AG10803 (cell line): ENCODE measurements around the gene SPOCK1.

ENCODE experiments used
- DNase-seq: peaks from one replicate; pipeline ENCODE4 v3.0.0; 2010; ENCODE audit warnings: low read depth
- H3K4me3 ChIP-seq: 2 replicates; pipeline ENCODE4 v1.5.1; 2011; ENCODE audit warnings: mild to moderate bottlenecking, low read length, control low read depth
- TF ChIP-seq, protein P1 (sequence below): conservative IDR thresholded peaks from 2 replicates; pipeline ENCODE4 v1.5.1; 2011; ENCODE audit warnings: mild to moderate bottlenecking, low read length, control low read depth, inconsistent platforms

SPOCK1 gene

DNA sequence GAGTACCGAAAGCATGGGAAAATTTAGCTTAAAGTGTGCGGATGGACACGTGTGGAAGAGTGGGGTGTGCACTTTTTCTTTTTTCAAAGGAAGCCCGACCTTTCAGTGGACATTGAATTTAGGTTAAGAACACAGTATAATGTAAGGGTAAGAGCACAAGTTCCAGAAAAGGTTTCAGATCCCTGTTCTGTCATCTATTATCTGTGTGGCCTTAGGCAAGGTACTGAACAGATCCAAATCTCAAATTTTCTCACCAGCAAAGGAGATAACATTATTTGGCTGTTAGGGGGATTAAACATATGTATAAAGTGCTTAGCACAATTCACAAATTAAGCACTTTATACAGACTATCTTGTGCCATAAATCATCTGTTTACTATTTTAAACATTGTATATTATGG is 441.0 kb downstream of the SPOCK1 start:
- DNase-seq = no peak
- H3K4me3 ChIP-seq = no peak overlapping the region
- TF ChIP-seq, protein P1, sequence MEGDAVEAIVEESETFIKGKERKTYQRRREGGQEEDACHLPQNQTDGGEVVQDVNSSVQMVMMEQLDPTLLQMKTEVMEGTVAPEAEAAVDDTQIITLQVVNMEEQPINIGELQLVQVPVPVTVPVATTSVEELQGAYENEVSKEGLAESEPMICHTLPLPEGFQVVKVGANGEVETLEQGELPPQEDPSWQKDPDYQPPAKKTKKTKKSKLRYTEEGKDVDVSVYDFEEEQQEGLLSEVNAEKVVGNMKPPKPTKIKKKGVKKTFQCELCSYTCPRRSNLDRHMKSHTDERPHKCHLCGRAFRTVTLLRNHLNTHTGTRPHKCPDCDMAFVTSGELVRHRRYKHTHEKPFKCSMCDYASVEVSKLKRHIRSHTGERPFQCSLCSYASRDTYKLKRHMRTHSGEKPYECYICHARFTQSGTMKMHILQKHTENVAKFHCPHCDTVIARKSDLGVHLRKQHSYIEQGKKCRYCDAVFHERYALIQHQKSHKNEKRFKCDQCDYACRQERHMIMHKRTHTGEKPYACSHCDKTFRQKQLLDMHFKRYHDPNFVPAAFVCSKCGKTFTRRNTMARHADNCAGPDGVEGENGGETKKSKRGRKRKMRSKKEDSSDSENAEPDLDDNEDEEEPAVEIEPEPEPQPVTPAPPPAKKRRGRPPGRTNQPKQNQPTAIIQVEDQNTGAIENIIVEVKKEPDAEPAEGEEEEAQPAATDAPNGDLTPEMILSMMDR = no peak

DNA sequence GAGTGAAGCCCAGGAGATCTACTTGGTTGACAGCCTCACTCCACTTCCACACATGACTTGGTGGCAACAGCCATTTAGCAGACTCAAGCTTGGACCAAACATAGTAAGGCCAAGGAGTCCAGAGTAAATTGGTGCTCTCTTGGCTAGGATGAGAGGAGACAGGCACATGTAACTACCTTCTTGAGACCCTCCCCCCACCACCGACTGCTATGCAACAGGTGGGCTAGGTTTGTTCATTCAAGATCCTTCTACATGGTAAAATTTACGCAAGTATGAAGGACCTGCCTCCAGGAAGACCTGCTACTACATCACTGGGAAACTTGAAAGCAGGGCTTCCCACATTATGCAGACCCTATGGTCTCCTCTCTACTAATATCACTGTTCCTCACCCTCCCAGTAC is 442.4 kb downstream of the SPOCK1 start:
- DNase-seq = no peak
- no peak overlapping the region for H3K4me3 ChIP-seq
- TF ChIP-seq, protein P1 = no peak

DNA sequence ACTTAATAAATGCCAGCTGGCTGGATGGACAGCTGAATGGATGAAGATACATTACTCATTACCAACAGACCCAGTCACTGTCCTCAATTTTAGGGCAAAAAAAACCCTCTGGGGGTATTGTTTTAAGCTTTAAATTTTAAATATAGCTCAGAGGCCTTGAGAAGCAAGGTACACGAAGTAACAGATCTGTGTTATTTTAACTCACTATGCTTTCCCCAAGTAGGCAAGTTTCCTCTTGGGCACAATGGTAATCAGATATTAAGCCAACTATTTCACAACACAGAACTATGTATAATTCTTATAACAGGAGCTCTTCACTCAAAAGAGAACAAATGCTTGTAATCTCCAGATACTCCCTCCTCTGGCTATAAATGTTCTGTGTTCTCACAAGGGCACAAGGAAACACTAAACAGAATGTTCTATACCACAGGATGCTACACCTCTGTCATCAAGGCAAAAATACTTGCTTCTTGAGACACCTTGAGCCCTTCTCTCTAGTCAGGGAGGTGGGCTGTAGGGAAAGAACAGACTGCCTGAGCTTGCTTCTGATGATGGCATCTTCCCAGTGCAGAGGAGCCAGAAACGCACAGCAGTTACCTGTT is 443.8 kb downstream of the SPOCK1 start:
- no peak overlapping the region for H3K4me3 ChIP-seq
- TF ChIP-seq, protein P1 = no peak
- no peak for DNase-seq

DNA sequence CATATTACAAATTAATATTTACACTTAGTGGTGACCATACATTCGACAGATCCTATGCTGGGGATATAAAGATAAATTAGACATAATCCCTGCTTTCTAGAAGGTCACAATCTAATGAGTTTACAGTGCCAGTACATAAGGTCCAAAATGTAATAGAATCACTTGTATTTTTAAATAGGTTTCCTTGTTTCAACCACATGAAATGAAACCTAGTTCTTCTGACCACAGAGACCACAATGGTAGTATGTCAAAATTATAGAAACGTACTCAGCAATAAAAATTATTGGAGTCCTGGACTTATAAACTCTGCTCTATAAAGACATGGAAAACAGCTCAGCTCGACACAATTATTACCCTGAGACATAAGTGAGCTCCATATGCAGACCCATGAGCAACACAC is 444.3 kb downstream of the SPOCK1 start:
- TF ChIP-seq, protein P1 = no peak
- DNase-seq = no peak
- H3K4me3 ChIP-seq = no peak overlapping the region

DNA sequence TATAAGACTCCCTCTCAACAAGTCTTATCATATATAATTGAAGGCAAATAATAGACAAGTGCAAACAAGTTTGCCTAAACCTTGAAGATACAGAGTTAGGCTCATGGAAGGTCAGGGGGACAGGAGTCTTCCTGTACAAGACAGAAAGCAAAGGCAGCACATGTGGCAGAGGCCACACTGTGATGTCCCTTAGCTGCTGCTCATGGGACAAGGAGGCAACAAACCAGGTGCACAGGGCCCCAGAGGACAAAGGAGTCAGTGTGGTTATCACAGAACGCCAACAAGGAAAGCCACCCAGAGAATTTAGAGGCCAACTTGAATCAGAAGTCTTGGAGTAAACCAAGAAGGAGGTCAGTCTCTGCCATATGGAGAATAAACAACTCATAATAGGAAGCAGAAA is 444.8 kb downstream of the SPOCK1 start:
- H3K4me3 ChIP-seq = no peak overlapping the region
- TF ChIP-seq, protein P1 = no peak
- no peak for DNase-seq

DNA sequence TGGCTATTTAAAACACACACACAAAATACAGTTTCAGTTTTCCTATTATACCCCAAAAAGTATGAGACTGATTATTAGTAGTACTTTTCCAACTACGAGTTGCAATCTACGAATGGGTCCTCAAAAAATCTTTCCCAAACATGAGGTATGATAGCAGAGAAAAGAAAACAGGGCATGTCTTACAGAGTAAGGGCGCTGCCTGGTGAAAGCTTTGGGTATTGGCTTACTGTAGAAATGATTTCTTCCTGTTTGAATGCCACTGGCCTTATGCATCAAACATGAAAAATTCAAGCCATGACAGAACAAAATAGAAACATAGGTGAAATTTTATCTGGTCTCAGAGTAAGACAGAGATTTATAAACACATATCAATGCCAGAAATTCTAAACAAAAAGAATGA is 448.0 kb downstream of the SPOCK1 start:
- no peak for DNase-seq
- TF ChIP-seq, protein P1 = peak; percentile 38
- no peak overlapping the region for H3K4me3 ChIP-seq

DNA sequence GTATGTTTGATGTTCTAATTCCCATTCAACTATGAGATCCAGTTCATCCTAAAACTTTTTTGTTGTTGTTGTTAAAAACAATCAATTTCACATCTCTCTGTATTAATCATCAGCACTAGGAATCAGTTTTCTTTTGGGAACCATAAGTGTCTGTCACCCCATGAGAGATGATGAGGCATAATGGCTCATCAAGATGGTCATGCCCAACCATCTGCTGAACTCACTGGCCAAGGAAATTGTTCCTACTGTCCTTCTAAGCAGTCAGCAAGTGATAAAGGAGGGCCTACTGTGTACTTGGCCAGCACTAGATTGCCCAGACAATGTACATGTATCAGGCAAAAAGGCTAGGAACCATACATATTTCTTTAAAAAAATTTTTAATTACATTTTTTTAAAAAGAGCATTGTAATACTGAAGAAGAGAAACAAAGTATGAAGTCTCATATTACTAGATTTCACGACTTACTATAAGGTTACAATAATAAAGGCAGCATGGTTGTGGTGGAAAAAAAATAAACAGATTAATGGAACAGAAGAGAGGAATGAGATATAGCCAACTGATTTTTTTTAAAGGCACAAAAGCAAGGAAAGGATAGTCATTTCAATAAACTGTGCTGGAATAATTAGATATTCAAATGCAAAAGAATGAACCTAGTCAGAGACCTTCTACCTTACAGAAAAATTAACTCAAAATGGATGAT is 458.3 kb downstream of the SPOCK1 start:
- DNase-seq = no peak
- TF ChIP-seq, protein P1 = no peak
- no peak overlapping the region for H3K4me3 ChIP-seq
